Heart left ventricle (tissue), 13 donors: ENCODE data around the gene TRPT1.

Source experiments
- POLR2A ChIP-seq, 2 donors: fragments of 450-650 bp; IDR thresholded peaks; one replicate each; pipeline ENCODE4 v1.6.1; 2017; ENCODE audit warnings: antibody characterized with exemption in 2 of 2, mild to moderate bottlenecking in 2 of 2, moderate library complexity in 2 of 2
- TF ChIP-seq, protein P1 (sequence below), 12 donors: fragments of 200-600 bp; sonication (generic) in 4 of 12; IDR thresholded peaks; one replicate each; pipeline versions ENCODE4 v1.5.0 to v1.8.0; 2018 to 2022; ENCODE audit warnings: antibody characterized with exemption in 12 of 12, mild to moderate bottlenecking in 5 of 12
- donor health status: ischemic (EF 13 %, LVEDD 7.1; RV severe dilation, severe dysfunction).
- donor health status: DM: no; HTN: yes; CAD: no.
- donor health status: DM: no; HTN: no; CAD: no.
- donor health status: ischemic (EF 25% LVEDD 6.9; RV normal size, moderate dysfunction).
- donor health status: ischemic (EF 25% LVEDD 5.7; RV mildly dilated, moderate dysfunction).
- donor health status: ischemic (EF 35%, LVEDD 5.7; RV mildly dilated, moderate dysfunction).
- donor health status: nonischemic (EF 11% LVEDD 7.7; RV severe dilation, severe dysfunction).
- donor health status: DM: yes; HTN: yes; CAD: no.
- donor health status: PGD.
- donor health status: ischemic (EF 29% LVEDD 5.4; RV normal size, mild dysfunction).
- donor health status: nonischemic (EF 23%, LVEDD 6.1; RV moderate dilation, normal function).

DNA sequence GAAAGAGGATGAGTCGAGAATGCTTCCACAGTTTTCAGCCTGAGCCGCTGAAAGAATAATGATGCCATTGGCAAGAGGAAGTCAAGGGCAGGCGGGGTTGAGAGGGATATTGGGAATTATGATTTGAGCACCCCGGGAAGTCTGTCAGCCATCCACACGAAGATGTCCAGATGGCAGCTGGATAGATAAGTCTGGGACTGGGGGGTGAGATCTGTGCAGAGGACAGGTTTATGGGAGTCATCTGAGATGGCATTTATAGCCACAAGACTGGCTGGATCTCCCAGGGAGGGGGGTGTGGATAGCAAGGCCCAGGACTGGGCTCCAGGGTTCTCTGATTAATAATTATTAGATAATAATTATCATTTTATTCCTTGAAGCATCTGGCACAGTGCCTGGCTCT is 45.1 kb downstream of the TRPT1 start:
- TF ChIP-seq, protein P1, sequence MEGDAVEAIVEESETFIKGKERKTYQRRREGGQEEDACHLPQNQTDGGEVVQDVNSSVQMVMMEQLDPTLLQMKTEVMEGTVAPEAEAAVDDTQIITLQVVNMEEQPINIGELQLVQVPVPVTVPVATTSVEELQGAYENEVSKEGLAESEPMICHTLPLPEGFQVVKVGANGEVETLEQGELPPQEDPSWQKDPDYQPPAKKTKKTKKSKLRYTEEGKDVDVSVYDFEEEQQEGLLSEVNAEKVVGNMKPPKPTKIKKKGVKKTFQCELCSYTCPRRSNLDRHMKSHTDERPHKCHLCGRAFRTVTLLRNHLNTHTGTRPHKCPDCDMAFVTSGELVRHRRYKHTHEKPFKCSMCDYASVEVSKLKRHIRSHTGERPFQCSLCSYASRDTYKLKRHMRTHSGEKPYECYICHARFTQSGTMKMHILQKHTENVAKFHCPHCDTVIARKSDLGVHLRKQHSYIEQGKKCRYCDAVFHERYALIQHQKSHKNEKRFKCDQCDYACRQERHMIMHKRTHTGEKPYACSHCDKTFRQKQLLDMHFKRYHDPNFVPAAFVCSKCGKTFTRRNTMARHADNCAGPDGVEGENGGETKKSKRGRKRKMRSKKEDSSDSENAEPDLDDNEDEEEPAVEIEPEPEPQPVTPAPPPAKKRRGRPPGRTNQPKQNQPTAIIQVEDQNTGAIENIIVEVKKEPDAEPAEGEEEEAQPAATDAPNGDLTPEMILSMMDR (IDR thresholded peaks at IDR 0.05) = no peak
- TF ChIP-seq POLR2A (IDR thresholded peaks at IDR 0.05) = no peak
